Adipose tissue (tissue), 3 donors: Measurements from ENCODE around the gene PEMT. TPM values are rescaled to one million over a fixed set of nuclear protein-coding genes. Genes with fewer than 3 reads are reported as not detected.

Experiments
- H3K27ac ChIP-seq: one replicate; pipeline ENCODE4 v1.5.1; 2013; ENCODE audit warnings: low read depth, low read length
- WGBS, 3 donors: extraction: QIAGEN DNeasy Blood & Tissue Kit; methylation state at CpG; one replicate each; pipeline ENCODE4 v1.1.7; 2013; 5-methylcytosine and 5-hydroxymethylcytosine counted together
- polyA plus RNA-seq, 3 donors: library from polyadenylated mRNA; stranded (reverse); fragments of 200-250 nt; gene quantifications; one replicate each; pipeline ENCODE4 v1.2.3, GENCODE V29; 2013
- donor health status: healthy with polysubstance abuse.
- donor health status: Bipolar disorder and iron deficiency.
- donor health status: healthy.

Gene PEMT
- polyA plus RNA-seq, 3 donors = 40.9 to 263 (median 44.0) TPM

DNA sequence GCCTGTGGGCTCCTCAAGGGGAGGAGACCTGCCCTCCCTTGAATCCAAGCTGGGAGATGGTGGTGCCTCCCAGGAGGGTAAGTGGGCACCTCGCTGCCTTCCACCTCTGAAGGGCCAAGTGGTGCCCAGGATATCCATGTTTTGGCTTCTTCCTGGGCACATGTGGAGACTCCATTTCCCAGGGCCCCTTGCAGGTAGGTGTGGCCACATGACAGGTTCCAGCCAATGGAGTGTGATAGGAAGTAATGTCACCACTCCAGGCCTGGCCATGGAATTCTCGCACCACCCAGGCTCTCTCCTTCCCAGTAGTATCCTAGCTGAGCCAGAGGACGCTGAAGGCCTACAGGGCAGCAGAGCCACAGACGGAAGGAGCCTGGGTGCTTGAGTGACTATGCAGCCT is 17.6 kb upstream of the PEMT start:
- no peak overlapping the region for H3K27ac ChIP-seq
- WGBS, 3 donors = 92 to 94% (median 93%) methylated on average over 4 of the region's 4 CpGs

DNA sequence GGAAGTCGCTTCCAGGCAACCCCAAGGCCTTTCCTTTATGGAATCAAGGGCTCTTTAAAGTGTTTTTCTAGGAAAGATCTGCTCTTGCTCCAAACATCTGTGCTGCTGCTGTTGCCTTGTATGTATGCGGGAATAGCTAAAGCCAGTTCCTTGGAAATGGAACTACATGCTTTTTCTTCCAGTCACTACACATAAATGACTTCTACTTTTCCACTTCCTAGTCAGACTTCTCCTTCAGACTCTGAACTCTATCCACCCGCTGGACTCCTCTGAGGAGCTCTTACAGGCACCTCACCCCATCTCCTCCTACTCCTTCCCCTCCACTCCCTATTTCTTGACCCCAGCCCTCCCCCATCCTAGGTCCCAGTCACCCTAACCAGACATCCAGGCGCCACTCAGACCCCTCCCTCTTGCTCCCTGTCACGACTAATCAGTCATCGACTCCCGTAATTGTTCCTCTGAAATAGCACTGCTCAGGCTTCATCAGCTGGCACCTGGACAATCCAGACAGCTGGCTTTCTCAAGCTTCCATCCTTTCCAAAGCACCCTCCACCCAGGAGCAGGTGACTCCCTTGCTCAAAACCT is 15.0 kb upstream of the PEMT start:
- WGBS, 3 donors = 58 to 68% (median 61%) methylated on average over 7 of the region's 7 CpGs
- H3K27ac ChIP-seq = no peak overlapping the region

DNA sequence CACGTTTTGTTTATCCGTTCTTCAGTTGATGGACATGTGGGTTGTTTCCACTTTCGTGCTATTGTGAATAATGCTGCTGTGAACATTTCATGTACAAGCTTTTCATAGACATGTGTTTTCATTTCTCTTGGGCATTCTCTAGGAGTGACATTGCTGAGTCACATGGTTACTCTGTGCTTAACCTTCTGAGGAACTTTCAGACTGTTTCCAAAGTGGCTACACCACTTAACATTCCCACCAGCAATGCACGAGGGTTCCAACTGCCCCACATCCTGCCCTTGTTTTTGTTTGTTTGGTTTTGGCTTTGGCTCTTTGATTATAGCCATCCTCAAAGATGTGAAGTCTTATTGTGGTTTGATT is 14.2 kb upstream of the PEMT start:
- WGBS, 3 donors = 52 to 61% (median 57%) methylated on average over 4 of the region's 4 CpGs
- H3K27ac ChIP-seq = no peak overlapping the region

DNA sequence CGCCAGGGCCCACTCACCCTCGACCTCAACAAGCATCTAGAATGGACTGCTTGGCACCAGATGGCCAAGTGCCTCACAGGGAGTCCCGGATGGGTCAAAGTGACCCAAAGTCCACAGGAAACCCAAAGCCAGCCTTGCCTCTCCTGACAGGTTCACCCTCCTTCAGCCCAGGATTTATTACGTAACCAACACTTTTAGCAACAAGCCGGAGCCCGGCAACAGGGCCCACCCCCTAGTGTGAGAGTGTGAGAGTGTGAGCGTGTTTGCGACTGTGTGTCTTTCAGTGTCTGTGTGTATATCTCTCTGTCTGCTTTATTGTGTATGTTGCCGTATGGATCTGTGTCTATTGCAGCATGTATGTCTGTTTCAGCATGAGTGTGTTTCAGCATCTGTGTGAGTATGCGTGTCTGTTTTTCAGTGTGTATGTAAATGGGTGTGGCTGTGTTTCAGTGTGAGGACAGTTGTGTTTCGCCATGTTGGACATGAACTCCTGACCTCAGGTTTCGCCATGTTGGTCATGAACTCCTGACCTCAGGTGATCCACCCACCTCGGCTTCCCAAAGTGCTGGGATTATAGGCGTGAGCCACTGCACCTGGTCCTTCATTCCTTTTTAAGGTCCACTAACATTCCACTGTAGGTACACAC is 13.7 kb upstream of the PEMT start:
- WGBS, 3 donors = 74 to 91% (median 81%) methylated on average over 14 of the region's 14 CpGs
- no peak overlapping the region for H3K27ac ChIP-seq

DNA sequence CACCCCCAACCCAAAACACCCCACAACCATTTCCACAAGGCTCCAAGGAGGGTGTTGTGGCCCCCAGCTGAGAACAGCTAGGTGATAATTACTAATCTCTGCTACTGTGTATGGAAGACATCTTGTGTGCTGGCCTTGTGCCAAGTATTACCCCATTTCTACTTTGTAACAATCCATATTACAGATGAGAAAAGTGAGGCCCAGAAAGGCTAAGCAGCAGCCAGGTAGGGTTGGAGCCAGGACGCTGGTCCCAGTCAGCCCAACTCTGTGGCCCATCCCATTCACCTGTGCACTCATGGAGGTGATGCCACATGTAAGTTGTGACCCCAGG is 12.4 kb upstream of the PEMT start:
- H3K27ac ChIP-seq = no peak overlapping the region
- 90 to 96% (median 93%) methylated on average over 1 of the region's 1 CpG for WGBS, 3 donors

DNA sequence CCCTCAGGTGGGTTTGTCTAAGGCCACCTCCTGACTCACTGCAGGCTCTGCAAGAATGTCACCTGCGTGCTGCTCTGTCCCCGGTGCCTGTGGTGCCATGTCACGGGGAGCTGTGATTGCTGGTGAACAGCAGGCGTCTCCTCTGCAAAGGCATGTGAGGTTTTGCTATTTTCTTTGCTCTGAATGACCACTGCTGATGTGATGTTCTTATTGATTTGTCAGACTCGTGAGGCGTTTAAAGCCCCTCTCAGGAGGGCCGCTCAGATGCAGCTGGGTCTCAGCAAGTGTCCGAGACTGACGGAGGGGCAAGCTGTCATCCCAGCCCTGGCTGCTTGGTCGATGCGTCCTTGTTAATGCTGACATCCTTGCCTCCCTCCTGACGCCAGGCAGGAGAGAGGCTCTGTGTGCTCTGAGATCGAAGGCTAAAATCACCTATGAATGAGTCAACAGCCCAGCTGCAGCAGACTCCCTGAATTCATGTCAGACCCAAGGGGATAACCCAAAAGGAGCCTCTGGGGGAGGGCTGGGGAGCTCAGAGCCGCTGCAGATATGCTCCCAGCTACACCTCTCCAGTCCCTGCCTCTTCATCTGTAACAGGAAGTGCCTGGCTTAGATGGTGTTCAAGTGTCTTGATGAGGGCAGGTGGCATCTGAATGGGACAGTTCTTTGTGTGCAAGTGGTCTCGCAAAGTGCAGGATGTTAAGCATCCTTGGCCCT is 11.8 kb upstream of the PEMT start:
- WGBS, 3 donors = 70 to 88% (median 78%) methylated on average over 15 of the region's 15 CpGs
- H3K27ac ChIP-seq = no peak overlapping the region

DNA sequence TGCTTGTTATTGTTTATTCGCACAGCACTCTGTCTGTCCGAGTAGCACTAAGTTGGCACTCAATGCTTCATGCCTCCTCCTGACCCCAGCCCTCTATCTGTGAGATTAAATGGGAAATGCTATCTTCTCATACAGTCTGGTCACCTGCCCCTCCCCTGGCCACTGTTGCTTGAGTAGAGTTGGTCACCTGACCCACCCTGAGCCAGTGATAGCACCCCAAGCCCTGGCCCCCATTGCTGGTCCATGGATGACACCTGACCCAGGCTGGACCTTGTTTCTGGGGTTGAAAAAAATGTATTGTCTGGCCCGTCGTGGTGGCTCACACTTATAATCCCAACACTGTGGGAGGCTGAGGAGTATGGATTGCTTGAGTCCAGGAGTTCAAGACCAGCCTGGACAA is 8.5 kb upstream of the PEMT start:
- WGBS, 3 donors = 90 to 92% (median 92%) methylated on average over 4 of the region's 4 CpGs
- H3K27ac ChIP-seq = no peak overlapping the region

DNA sequence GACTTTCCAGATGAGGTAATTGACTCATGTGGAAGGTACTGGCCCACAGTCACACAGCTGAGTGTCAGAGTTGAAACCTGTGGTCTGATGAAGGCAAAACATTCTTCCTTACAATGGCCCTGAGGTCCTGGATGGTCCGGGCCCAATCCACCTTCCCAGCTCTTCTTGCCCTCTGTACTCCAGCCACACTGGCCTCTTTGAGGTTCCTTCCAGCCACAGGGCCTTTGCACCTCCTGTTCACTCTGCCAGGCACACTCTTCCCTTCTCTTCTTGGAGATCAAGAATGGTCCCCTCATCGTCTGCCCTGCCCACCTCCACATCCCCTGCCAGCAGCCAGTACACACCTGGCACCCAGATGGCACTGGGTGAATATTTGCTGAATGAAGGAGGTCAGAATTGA is 6.5 kb upstream of the PEMT start:
- 97 to 100% (median 100%) methylated on average over 2 of the region's 2 CpGs for WGBS, 3 donors

DNA sequence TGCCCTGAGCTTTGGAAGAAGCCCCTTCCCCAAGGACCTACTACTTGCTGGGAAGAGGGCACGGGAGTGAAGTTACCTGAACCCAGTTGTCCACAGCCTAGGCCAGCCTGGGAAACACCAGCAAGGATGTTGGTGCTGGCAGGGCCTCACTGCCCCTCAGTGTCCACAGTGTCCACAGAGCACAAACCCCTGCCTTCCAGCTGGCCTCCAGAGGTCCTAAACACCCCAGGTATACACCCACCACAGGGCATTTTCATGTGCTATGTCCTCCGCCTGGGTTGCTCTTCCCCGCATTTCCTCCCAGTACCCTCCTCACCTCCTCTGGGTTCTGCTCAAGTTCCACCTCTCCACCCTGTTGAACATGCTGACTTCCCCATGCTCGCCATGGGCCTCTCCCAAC is 4.2 kb upstream of the PEMT start:
- no peak overlapping the region for H3K27ac ChIP-seq
- 79 to 95% (median 93%) methylated on average over 4 of the region's 4 CpGs for WGBS, 3 donors

More for the DNA sequence above, 6.5 kb upstream of the PEMT start:
- H3K27ac ChIP-seq = no peak overlapping the region

DNA sequence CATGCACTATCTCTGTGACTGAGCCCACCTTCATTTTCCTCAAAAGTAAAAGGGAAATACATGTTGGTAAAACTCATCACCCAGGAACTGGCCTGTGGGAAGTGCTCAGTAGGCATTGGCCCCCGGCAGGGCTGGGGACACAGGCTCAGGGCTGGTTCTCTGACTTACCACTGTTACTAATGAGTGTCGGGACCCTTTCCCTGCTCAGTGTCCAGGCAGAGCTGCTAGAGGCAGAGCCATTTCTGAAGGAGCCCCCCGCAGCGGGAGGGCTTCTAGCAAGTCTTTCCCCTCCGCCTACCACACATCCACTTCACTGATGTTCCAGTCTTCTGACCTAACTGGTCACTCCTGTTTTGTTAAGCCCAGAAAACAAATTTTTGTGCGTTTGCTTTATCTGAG is 1.7 kb upstream of the PEMT start:
- H3K27ac ChIP-seq = no peak overlapping the region
- WGBS, 3 donors = 71 to 82% (median 77%) methylated on average over 6 of the region's 6 CpGs

DNA sequence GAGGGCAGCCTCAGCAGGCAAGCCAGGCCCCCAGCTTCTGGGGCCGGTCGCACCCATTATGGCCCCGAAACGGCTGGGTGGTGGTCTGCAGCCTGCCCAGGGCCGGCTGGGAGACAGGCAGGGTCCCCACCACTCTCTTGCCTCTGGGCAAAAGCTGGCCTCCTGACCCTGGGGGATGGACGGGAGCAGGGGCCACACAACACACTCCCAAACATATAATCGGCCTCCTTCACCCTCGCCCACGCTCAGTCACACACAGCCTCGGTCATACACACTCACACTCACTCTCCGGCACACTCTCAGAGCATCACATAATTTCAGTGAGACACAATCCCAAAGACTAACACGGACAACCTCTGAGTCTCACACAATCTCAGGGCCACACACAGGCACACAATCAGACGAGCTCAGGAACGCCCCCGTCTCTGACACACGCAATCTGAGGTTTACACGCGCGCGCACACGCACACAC is 589 bp downstream of the PEMT start:
- WGBS, 3 donors = 0 to 1% (median 1%) methylated on average over 21 of the region's 21 CpGs
- H3K27ac ChIP-seq = no peak overlapping the region

DNA sequence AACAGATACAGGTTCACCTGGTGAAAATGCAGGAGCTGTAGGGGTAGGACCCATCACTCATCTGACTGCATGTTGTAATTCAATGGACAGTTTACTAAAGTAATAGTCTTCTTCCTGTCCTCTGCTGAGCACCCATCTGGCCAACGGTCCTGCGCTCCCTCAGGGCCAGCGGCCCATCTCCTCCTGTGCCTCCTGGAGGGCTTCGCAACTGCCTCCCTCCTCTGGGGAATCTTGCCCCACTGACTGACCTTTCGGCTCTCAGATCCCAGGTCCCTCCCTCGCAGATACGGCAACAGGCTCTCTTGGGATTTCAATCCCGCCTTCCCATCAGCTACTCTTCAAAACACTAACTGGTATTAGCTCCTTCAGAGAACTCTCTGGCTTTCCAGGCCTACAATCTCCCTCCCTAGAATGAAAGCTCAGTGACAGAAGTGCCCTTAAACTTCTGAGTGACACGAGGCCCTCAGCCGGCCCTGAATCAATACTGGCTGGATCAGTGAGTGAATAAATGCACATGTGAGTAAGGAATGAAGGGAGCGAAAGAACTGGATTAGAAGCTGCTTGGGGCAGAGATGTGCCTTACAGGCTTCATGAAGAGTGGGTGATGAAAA is 1.3 kb downstream of the PEMT start:
- H3K27ac ChIP-seq = no peak overlapping the region
- WGBS, 3 donors = 54 to 59% (median 54%) methylated on average over 11 of the region's 11 CpGs

DNA sequence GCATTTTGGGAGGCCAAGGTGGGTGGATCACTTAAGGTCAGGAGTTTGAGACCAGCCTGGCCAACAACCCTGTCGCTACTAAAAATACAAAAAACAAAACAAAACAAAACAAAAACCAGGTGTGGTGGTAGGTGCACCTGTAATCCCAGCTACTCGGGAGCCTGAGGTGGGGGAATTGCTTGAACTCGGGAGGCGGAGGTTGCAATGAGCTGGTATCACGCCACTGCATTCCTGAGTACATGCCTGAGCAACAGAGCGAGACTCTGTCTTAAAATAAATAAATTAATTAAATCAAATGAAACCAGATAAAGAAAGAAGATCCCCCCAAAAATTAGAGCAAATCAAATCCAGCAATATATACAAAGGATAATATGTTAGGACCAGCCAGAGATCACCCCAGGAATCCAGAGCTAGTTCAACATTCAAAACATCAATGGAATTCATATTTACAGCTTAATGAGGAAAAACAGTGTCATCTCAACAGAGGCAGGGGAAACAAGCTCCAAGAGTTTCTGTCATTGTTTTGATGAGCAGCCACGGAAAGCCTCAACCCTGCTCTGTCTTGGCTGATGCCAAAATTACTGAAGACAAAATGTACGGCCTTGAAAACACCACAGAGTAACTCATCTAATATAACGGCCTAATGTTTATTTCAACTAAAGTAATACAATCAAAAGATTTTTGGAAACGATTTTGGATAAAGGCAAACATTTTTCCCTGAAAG is 3.7 kb downstream of the PEMT start:
- 78 to 82% (median 78%) methylated on average over 10 of the region's 10 CpGs for WGBS, 3 donors
- no peak overlapping the region for H3K27ac ChIP-seq

DNA sequence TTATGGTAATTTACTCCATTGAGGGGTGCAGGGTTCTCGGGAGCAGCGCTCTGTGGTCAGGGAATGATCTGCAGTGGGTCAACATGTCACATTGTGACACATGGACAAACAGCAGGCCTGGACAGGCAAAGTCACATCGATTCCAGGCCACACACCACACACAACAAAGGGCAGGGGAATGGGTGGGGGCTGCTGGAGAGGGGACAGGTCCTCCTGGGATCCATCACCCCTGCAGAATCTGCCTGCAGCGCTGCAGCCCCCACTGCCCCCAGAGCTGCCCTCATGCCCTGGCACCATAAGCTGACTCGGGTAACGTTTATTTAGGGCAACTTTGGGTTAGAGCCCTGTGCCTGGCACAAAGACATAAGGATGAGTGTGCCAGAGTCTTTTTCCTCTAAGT is 9.1 kb downstream of the PEMT start:
- 68 to 87% (median 86%) methylated on average over 6 of the region's 6 CpGs for WGBS, 3 donors
- no peak overlapping the region for H3K27ac ChIP-seq

DNA sequence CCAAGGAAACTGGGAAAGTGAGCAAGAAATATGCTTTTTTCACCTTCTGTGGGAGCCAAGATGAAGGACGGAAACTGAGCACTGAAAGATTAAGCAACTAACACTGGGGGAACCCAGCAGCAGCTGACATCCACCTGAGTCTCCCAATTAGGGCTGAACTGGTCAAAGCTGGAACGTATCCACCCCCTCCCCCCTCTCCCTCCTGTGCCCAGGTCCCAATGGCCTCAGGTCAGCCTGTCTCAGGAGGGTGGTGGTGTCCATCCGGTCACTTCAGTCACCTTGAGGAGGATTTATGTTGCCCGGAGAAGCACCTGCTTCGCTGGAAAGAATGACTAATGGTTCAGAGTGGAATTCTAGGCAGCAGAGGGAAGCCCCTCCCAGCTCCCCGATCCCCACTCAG is 10.0 kb downstream of the PEMT start:
- WGBS, 3 donors = 74 to 91% (median 86%) methylated on average over 6 of the region's 6 CpGs
- H3K27ac ChIP-seq = no peak overlapping the region

DNA sequence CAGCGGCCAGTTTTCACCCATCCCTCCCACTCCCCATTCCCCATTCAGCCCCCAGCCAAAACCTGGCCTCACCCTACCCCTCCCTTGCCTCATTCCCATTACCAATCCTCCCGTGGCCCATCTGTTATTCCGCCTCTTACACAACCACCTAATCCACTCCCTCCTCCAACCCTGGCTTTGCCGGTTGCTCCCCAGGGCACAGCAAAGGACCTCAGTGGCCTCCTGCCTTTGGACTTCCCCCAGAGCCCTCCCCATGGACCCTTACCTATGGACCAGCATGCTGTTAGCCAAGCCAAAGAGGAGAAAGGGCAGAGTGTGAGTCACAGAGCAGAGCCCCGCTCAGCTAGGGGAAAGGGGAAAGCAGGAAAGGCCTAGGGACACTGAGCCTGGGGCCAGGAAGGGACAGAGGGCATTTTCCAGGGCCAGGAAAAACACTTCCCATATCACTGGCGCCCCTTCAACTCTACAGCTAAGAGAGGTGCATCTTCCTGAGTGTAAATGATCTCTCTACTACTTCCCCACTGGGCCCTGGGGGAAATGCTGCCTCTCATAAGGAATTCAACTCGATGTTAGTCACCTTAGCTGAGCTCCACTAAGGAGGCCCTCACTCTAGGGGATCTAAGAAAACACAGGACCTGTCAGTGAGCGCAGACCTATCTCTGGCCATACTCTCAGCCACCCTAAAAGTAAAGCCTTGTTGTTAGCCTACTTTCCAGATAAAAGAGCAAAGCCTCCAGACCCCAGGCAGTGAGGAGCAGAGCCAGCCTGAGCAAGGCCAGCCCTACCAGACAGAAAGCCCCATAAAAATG is 10.6 kb downstream of the PEMT start:
- 60 to 80% (median 61%) methylated on average over 8 of the region's 8 CpGs for WGBS, 3 donors
- H3K27ac ChIP-seq = peak overlapping the region; percentile 40

DNA sequence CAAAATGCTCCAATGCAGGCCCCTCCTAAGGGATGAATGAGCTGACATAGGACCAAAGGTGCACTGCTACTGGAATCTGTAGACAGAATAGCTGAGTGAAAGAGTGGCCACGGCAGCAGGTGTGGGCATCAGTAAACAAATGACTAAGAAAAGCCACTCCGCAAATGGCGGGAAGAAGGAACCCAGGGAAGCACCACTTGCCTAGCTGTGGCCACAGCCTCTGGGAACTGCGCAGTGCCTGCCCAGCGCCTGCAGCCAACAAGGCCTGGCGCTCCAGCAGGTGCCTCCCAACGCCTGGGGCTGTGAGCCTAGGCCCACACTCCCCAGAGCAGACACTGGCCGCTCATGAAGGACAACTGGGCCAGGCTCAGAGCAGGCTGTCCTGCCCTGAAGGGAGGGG is 11.8 kb downstream of the PEMT start:
- H3K27ac ChIP-seq = no peak overlapping the region
- WGBS, 3 donors = 83 to 94% (median 93%) methylated on average over 8 of the region's 8 CpGs

DNA sequence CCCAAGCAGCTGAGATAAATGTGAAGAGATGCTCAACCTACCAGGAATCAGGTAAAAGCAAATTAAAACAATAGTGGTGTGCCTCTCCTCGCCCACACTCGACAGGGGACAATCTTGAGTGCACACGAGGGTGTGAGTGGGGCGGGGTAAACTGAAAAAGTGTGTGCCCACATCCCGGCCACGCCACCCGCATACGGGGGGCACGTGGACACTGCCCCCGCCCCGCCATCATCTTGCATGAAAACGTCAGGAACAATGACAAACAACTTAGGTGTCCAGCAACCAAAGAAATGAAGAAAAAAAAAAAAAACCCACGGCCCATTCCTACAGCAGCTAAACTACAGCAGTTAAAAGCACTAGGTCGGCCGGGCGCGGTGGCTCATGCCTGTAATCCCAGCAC is 14.1 kb downstream of the PEMT start:
- H3K27ac ChIP-seq = no peak overlapping the region
- WGBS, 3 donors = 91 to 95% (median 91%) methylated on average over 17 of the region's 17 CpGs
